ENCODE data around the gene LMO1. TPM values are rescaled to one million over a fixed set of nuclear protein-coding genes. Genes with fewer than 3 reads are reported as not detected.
A peak's percentile ranks its signal among the peaks of the same experiment; 100 is the strongest.

The LMO1 gene
- total RNA-seq, 1 donor from 2014 or later = not detected

- DNase-seq = peak; percentile 38
Measured at GRCh38 chr11:8231979-8232378, 31.7 kb downstream of the LMO1 start.

GRCh38 chr11:8230921-8231847 is 32.5 kb downstream of the LMO1 start:
- TF ChIP-seq CTCF (IDR thresholded peaks at IDR 0.05) = no peak
- intact Hi-C loops (cut with DNase I) = no loop called here
- Histone ChIP-seq H3K27ac (no peak overlapping the region), H3K9me3 (no peaks in the 10 kb centered on the region), H3K4me3 (no peak overlapping the region), H3K36me3 (no peaks in the 10 kb centered on the region), H3K27me3 (no peaks in the 10 kb centered on the region), H3K4me1 (no peaks in the 10 kb centered on the region)
- ATAC-seq (no peak), DNase-seq (peak; percentile 49)

More at GRCh38 chr11:8231979-8232378, 31.7 kb downstream of the LMO1 start:
- TF ChIP-seq CTCF (IDR thresholded peaks at IDR 0.05) = no peak
- no peak for ATAC-seq
- Histone ChIP-seq H3K4me1 (no peaks in the 10 kb centered on the region), H3K9me3 (no peaks in the 10 kb centered on the region), H3K36me3 (no peaks in the 10 kb centered on the region), H3K4me3 (no peak overlapping the region), H3K27ac (no peak overlapping the region), H3K27me3 (no peaks in the 10 kb centered on the region)
- intact Hi-C loops (cut with DNase I) = no loop called here

- H3K27ac ChIP-seq = no peak overlapping the region
- no peaks in the 10 kb centered on the region for H3K4me1 ChIP-seq
- H3K9me3 ChIP-seq = no peaks in the 10 kb centered on the region
- intact Hi-C loops (cut with DNase I) = no loop called here
- no peak overlapping the region for H3K4me3 ChIP-seq
- no peak for TF ChIP-seq CTCF (IDR thresholded peaks at IDR 0.05)
- H3K36me3 ChIP-seq = no peaks in the 10 kb centered on the region
- H3K27me3 ChIP-seq = no peaks in the 10 kb centered on the region
- DNase-seq = peak; percentile 56
- no peak for ATAC-seq
Measured at GRCh38 chr11:8230178-8230859, 33.4 kb downstream of the LMO1 start.

- Histone ChIP-seq H3K4me1 (no peaks in the 10 kb centered on the region), H3K36me3 (no peaks in the 10 kb centered on the region), H3K27ac (no peak overlapping the region), H3K27me3 (no peaks in the 10 kb centered on the region), H3K9me3 (no peaks in the 10 kb centered on the region), H3K4me3 (no peak overlapping the region)
- no peak for TF ChIP-seq CTCF (IDR thresholded peaks at IDR 0.05)
- intact Hi-C loops (cut with DNase I) = loop anchor here (10.0 kb wide), 1 partner anchor 335 kb away; no protein-coding TSS in a partner anchor
- peak; percentile 61 for DNase-seq
- ATAC-seq = no peak
Measured at GRCh38 chr11:8229299-8230177, 34.1 kb downstream of the LMO1 start.

- intact Hi-C loops (cut with DNase I) = loop anchor here (10.0 kb wide), 1 partner anchor 337 kb away; no protein-coding TSS in a partner anchor
- Histone ChIP-seq H3K4me1 (no peaks in the 10 kb centered on the region), H3K9me3 (no peaks in the 10 kb centered on the region), H3K27me3 (no peaks in the 10 kb centered on the region), H3K4me3 (no peak overlapping the region), H3K27ac (no peak overlapping the region), H3K36me3 (no peaks in the 10 kb centered on the region)
- no peak for TF ChIP-seq CTCF (IDR thresholded peaks at IDR 0.05)
- DNase-seq (peak; percentile 35), ATAC-seq (no peak)
Measured at GRCh38 chr11:8228231-8228630, 35.4 kb downstream of the LMO1 start.
